Superior temporal gyrus (tissue), 1 donor: Measurements from ENCODE around the gene HUNK.
"Not testable (repeated sequence)": the region's sequence is repeated elsewhere in the genome, so short reads cannot be mapped to it uniquely, and the experiment has no call there.

Experiments
- DNase-seq: peaks from one replicate; pipeline ENCODE4 v3.0.0-alpha.2; 2016; ENCODE audit errors: extremely low spot score

HUNK gene

DNA sequence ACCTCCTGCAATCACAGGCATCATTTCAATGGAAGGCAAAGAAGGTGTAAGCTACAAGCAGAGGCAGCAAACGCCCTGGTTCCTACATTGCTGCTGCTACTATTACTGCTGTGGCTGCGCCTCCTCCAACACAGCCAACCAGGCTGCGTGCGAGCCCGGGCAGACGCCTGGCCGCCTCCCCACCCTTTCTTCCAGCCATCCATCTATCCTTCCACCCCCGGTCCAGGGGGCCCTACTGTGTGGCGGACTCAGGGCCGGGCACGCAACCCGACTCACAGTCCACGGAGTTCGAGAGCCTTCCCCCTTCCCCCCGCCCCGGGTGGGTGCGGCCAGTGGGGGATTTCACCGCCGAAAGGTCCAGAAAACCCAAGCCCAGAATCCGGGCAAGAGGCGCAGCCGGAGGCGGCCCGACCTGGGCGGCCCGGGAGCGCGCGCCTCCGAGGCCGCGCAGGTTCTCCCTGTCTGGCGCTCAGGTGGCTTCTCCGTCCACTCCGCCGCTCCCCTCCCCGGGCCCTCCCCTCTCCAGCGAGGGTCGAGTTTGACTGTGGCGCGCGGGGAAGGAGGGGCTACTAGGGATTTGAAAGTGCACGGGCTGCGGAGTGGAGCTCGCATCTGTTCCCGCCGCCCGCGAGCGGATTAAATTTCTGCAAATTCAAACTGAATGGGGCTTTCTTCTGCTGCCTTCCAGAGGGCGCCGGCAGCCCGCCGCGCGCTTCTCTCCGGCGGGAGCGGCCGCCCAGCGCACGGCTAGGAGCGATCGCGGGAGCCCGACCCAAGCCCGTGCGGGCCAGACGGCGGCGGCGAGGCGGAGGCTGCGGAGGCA is at the start of gene HUNK:
TSS of gene HUNK (plus strand) at position 569 of the 823 bp plus-strand sequence. CDS start 655 bp downstream, outside the sequence.
- no peak for DNase-seq

DNA sequence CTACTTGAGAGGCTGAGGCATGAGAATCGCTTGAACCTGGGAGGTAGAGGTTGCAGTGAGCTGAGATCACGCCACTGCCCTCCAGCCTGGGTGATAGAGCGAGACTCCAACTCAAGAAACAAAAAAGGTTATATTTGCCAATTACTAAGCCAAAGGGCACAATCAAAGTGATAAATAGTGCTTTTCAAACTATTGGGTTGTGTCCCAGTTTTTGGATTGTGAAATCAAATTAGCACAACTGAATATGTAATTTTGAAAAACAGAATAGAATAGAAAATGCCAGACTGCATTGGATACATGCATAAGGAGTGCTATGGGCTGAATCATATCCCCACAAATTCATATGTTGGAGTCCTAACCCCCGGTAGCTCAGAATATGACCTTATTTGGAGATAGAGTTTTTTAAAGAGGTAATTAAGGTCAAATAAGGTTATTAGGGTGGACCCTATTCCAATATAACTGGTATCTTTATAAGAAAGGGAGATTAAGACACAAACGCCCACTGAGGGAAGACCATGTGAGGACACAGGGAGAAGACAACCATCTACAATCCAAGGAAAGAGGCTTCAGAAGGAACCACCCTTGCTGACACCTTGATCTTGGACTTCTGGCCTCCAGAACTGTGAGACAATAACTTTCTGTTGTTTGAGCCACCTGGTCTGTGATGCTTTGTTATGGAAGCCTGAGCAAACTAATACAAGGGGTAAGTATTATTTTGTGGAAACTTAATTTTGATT is 42.9 kb upstream of the HUNK start:
- DNase-seq, result no peak

DNA sequence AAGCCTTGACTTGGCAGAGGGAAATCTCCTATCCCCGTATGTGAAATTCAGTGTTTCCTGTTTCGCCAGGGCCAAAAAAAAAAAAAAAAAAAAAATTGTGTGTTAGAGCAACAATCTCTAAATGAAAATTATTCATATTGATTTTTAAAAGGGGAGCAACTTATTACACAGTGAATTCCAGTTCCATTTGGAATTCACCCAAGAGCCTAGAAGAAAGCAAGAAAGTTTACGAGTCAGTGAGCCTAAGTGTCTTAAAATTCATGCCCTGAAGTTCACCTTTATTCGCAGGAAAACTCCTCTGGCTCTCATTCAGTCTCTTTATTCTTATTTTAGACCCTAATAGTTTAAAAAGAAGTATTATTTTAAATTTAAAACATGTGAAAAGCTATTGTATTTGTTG is 42.1 kb upstream of the HUNK start:
- no peak for DNase-seq

DNA sequence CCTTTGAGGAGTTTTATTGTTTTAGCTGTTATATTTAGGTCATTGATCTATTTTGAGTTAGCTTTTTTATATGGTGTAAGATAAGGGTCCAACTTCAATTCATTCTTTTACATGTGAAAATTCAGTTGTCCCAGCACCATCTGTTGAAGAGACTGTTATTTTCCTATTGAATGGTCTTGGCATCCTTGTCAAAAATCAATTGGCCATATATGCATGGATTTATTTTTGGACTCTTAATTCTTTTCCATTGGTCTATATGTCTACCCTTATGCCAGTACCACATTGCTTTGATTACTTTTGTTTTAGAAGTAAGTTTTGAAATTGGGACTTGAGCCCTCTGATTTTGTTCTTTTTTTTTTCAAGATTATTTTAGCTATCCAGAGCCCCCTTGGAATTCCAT is 35.8 kb upstream of the HUNK start:
- DNase-seq, result no peak

DNA sequence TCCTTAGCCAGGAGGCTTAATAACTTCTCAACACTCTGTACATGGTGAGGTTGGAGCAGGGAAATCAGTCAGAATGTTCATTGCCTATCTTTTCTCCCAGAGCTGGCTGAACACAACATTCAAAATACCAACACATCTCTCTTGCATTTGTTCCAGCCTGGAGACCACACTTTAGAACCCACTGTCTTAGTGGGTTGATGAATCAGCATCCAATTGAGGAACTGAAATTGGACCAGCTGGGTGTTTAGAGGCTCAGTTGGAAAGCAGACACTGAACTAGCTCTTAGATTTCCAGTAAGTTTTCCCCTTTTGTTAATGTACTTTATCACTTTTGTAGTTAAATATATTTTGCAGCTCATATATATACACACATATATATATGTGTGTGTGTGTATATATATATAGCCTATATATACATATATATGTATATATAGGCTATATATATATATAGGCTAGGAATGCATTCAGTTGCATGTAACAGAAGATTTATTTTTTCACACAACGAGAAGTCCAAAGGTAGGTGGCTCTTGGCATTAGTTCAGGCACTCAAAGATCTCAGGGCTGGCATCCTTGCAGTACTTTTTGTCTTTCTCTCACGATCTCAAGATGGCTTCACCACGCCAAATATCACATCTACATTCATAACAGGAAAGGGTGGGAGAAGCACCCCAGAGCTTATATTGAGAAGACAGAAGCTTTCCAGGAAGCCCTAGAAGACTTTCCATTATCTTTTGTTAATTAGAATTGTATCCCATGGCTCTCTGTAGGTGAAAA is 35.0 kb upstream of the HUNK start:
- peak; percentile 71 for DNase-seq

DNA sequence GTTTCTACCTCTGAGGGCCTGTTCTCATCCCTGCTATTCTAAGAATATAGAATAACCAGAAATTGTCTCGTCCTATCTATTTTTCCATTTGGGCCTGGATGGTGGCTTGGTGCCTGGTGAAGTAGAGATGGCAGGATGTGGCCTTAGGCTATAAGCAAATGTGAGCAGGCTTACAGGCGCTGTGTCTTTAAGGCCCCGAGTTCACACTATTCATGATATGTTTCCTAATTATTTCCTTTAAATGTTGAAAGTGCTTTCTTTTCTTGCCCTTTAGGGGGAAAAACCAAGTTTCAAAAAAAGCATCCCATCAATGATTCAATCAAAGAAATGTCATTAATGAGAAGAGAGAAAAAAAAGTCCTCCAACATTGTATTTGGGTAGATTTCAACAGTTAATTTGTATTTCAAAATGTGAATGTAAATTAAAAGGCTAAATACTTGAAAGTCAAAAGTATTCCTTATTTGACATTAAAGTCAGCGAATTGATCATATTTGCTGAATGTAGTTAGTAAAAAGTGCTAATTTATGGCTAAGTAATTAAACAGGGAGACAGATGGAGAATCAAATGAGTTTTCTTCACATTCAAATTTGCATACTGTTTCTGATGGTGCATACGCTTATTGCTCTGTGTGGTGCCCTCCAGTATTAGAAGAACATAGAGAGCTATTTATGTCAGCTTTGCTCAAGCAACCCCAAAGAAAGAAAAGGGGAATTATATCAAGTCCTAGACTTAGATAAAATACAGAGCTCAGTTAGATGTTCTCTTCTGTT is 34.0 kb upstream of the HUNK start:
- DNase-seq, result peak; percentile 19

DNA sequence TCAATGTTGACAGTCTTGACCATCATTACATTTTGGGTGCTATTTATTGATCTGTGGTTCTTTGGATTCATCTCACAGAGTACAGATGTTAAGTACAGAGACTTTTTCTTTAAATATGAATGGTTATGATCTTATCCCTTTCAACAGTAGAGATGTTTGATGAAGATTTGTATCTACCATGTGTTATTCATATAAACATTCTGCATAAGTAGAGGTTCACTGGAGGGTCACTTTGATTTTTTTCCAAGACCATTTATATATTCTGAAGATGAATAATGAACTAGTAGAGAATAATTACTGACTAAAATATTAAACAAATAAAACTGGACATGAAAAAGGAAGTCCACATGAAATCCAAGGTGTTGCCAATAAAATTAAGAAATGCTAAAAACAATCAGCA is 28.6 kb upstream of the HUNK start:
- no peak for DNase-seq

DNA sequence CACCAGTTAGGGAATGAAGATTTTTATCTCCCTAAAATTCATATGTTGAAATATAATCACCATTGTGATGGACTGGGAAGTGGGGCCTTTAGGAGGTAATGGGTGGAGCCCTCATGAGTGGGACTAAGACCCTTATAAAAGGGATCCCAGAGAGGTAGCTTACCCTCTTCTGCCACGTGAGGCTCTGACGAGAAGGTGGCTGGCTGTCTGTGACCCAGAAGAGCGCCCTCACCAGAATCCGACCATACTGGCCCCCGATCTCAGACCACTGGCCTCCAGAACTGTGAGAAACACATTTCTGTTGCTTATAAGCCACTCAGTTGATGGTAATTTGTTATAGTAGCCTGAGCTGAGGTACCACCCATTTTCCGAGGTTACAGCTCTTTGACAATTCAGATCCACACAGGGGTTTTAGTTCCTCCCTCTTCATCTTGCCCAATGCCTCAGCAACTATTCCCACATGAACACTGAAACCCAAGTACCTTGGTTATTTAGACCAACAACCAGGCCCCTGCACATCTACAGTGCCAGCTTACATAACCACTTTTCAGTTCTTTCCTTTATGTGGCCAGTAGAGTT is 27.6 kb upstream of the HUNK start:
- no peak for DNase-seq

DNA sequence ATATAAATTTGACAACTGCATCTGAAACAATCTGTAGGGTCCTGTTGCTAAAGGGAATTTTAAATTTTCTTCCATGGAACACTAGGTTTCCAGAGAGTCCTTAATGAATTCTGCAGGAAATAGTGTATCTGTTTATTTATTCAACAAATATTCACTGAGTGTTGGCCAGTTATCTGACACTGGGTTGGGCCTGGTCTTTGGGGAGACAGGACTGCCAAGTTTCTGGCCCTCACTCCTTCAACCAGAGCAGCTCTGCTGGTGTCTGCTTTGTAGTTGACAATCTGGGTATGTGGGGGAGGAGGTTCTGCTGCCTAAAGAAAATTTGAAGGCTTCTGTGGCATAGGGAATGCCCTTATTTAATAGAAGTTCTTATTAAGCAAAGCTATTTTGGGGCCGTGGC is 26.1 kb upstream of the HUNK start:
- DNase-seq, result no peak

DNA sequence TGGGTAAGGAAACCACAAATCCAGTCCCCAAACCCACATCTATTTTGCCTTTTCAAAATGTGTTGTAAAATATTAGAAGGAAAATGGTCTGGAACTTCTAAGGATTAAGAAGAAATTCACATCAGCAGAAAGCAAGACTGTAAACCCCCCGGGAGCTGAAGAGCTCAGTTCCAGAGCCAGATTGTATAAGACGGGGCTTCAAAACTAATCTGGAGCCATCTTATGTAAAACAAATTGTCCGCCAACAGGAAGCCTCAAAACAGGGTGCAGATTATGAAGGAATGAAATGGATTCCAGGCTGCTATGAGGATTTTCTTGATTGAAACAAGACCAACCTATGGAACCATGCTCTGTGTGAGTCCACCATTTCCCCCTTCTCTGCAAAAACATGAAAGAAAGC is 25.1 kb upstream of the HUNK start:
- DNase-seq, result no peak

DNA sequence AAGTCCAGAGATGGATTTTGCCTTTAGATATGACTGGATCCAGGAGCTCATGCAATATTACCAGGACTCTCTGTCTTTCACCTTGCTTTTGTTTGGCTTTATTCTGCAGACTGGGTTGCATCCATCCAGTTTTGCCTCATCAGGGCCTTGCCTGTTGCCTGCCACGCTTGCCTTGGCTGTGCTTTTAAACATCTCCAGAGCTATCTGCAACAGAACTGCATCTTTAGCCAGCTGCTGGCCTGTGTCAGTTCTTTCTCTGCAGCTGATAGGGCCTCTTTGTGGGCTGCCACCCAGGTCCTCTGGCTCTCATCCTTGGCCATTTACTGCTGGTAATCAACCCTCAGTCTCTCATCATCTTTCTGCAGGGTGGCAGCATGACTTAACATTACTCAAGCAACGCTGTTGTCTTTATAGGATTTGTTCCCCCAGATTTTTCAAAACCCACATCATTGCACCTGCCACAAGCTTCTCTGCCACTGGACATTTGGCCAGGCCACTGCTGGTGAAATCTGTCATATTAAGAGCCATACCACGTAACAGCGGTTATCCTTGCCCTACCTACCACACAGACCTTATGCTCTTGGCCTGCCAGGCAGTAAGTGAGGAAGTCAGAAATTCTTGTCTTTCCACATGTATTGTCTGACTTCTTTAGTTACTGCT is 24.4 kb upstream of the HUNK start:
- no peak for DNase-seq

DNA sequence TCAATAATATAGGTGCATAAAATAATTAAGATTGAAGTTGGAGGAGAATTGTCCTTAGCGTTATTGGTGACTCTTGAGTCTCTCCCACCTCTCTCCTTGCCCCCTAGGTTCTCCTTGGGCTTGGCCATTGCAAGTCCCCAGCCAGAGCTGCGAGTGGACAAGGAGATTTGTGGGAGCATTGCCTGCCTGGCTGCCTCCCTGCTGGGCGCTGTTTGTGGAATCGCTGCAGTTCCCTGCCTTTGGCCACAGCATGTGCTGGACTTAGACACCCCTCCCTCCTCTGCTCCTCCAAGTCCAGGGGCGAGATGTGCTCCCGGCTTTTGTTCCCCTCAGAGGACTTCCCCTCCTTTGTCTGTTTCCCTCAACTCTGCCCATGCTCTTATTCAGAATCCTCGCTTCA is 21.9 kb upstream of the HUNK start:
- DNase-seq, result no peak

DNA sequence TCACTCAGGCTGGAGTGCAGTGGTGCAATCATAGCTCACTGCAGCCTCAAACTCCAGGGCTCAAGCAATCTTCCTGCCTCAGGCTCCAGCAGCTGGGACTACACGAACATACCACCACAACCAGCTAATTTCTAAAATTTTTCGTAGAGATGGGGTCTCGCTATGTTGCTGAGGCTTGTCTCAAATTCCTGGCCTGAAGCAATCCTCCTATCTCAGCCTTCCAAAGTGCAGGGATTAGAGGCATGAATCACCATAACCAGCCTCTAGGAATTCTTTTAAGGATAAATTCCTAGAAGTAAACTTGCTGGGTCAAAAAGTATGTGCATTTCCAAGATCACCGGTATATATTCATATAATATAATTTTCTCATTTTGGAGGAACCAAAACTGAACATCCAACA is 17.6 kb upstream of the HUNK start:
- DNase-seq, result no peak

DNA sequence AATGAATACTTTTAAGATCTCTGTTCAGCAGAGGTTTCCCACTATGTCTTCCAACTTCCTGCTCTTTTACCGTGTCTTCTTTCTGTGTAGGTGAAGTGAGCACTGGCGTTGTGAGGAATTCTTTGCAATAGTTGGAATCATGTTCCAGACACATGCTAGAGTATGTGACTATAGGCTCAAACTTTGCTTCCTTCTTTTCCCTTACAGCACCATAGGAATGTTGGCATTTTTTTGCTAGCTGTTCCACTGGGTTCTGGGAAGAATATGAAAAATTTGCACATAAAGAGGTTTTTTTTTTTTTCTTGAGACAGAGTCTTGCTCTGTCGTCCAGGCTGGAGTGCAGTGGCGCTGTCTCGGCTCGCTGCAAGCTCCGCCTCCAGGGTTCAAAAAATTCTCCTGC is 15.7 kb upstream of the HUNK start:
- no peak for DNase-seq

DNA sequence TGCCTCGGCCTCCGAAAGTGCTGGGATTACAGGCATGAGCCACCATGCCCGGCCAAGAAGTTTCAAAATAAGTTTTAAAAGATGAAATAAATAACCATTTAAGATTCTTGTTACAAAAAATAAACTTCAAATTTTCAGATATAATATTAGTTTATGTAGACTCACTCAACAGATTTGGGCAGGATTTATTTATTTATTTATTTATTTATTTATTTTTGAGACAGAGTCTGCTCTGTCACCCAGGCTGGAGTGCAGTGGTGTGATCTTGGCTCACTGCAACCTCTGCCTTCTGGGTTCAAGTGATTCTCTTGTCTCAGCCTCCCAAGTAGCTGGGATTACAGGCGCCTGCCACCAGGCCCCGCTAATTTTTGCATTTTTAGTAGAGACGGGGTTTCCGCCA is 15.2 kb upstream of the HUNK start:
- not testable (repeated sequence) for DNase-seq

DNA sequence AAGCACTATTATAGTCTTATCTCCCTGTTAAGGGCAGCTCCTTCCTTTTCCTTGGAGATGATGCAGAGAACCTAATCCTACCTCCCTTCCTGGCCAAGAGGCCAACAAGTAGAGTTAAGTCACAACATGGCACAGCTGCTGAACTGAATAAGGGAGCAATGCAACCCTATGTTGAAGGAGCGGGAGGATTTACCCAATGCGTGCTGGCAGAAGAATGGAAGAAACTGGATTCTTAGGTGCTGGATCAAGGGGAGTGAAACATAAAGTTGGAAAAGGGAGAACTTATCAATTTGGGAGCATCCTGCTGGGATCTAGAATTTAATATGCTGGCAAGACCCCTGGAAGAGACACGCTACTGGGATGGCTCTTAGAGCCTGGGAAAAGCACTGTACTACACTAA is 12.0 kb upstream of the HUNK start:
- no peak for DNase-seq

DNA sequence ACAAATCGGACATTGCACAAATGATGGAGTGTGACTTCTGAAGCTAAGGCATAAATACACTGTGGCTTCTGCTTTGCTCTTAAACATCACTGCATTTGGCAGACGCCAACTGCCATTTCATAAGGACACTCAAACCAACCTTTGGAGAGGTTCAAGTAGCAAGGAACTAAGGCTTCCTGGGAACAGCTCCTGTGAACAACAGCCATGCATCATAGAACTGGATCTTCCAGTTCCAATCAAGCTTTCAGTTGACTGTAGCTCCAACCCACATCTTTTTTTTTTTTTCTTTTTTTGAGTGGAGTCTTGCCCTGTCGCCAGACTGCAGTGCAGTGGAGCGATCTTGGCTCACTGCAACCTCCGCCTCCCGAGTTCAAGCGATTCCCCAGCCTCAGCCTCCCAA is 10.7 kb upstream of the HUNK start:
- no peak for DNase-seq

DNA sequence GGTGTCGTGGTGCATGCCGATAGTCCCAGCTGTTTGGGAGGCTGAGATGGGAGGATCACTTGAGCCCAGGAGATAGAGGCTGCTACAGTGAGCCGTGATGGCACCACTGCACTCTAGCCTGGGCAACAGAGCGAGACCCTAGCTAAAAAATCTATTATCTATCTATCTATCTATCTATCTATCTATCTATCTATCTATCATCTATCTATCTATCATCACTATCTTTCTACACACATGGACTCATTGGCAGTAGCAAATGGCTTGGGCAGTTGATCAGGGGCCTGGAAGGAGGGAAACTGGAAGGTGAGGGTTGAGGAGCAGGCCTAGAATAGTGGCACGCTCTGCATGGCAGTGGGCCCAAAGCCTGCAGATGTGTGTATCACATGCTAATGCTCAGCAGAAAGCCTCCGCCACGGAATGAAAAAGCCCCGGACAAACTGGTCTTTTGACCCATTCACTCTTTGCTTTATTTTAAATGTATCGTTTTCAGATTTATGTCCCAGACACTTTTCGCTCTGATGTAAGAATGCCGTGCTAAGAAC is 7.3 kb upstream of the HUNK start:
- no peak for DNase-seq

DNA sequence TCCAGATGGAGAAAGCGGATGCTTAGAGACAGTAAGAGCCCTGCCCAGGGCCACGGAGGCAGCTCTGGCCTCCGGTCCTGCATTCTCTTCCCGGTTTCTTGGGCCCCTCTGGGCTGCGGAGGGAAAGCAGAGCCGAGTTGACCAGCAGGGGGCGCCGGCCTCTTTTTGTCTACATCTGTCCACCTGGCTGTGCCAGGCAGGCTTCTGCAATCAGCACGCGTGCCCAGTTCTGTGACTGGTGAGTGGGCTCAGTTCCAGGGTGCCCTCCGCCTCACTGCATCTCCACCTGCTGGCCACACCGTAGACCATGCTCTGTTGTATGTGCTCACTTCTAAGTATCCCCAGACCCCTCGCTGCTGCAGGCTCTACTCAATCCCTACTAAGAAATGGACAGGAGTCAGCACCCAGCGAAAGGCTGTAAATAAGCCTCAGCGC is 6.7 kb upstream of the HUNK start:
- DNase-seq, result peak; percentile 92

DNA sequence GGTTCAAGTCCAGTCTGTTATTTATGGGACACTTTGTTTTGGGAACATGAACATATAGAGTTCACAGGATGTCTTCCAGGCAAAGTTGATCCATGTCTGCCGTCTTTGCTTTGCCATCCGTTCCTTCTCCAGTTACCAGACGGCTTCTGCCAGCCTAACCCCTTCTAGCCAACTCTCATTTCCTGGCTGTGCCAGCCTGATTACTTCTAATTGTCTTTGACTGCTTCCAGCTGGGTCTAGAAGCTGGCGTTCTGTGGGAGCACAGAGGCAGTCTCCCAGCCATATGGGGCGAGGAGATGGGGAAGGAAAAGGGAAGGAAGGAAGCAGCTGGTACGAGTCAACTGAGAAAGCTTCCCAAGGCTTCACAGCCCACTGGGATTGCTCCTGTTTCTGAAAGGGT is 3.1 kb upstream of the HUNK start:
- DNase-seq, result no peak
